Posterior vena cava (tissue), 2 donors: ENCODE measurements around the gene SUGCT. TPM values are rescaled to one million over a fixed set of nuclear protein-coding genes. Genes with fewer than 3 reads are reported as not detected.
"Not testable (repeated sequence)": the region's sequence is repeated elsewhere in the genome, so short reads cannot be mapped to it uniquely, and the experiment has no call there.

Experiments
- DNase-seq: peaks from one replicate; pipeline ENCODE4 v3.0.0-alpha.2; 2020; ENCODE audit warnings: low spot score
- intact Hi-C, 2 donors: fragments of 100-400 bp; cut with DNase I; formaldehyde crosslinking; loops; one replicate each; pipeline versions ENCODE4 v1.14.1 to v1.14.2; 2022 to 2023
- total RNA-seq, 2 donors: library from RNA; stranded (reverse); fragmentation: NEBNext Ultra II Directional; extraction: Animal tissue kit (Norgen Biotek cat#: 25700); gene quantifications; one replicate each; pipeline ENCODE4 v1.2.1, GENCODE V29; 2021
- donor health status: DM: yes; HTN: yes; CAD: no.
- donor health status: DM: yes; HTN: yes; CAD: no.

Gene SUGCT
- total RNA-seq, 2 donors from 2014 or later, result 15.8 to 16.2 TPM

GRCh38 chr7:40133561-40134427, 1.0 kb upstream of the SUGCT start:
- intact Hi-C loops, result no loop called here

GRCh38 chr7:40135317-40135610, 459 bp downstream of the SUGCT start:
- DNase-seq, result no peak
- intact Hi-C loops, result no loop called here

More at GRCh38 chr7:40133561-40134427, 1.0 kb upstream of the SUGCT start:
- DNase-seq, result no peak

GRCh38 chr7:40137563-40137962, 2.8 kb downstream of the SUGCT start:
- intact Hi-C loops, result no loop called here
- DNase-seq, result no peak

- DNase-seq, result no peak
- intact Hi-C loops, result no loop called here
Observed at GRCh38 chr7:40138973-40139372, 4.2 kb downstream of the SUGCT start.

- intact Hi-C loops, DNase-seq: not testable (repeated sequence)
Observed at GRCh38 chr7:40139891-40140290, 5.1 kb downstream of the SUGCT start.

GRCh38 chr7:40141916-40142315, 7.1 kb downstream of the SUGCT start:
- DNase-seq, intact Hi-C loops: not testable (repeated sequence)

GRCh38 chr7:40145596-40146130, 10.9 kb downstream of the SUGCT start:
- DNase-seq, intact Hi-C loops: not testable (repeated sequence)

GRCh38 chr7:40147371-40148246, 12.8 kb downstream of the SUGCT start:
- DNase-seq, result no peak
- intact Hi-C loops, result no loop called here

- intact Hi-C loops, result not testable (repeated sequence)
- peak; percentile 57 for DNase-seq
Observed at GRCh38 chr7:40148247-40148580, 13.4 kb downstream of the SUGCT start.

- no peak for DNase-seq
- intact Hi-C loops, result no loop called here
Observed at GRCh38 chr7:40148671-40149070, 13.9 kb downstream of the SUGCT start.

GRCh38 chr7:40151504-40151903, 16.7 kb downstream of the SUGCT start:
- intact Hi-C loops, result no loop called here
- no peak for DNase-seq

- DNase-seq, result no peak
- intact Hi-C loops, result no loop called here
Observed at GRCh38 chr7:40156988-40157387, 22.2 kb downstream of the SUGCT start.

GRCh38 chr7:40162516-40162915, 27.7 kb downstream of the SUGCT start:
- no peak for DNase-seq
- intact Hi-C loops, result no loop called here

- DNase-seq, result no peak
- intact Hi-C loops, result no loop called here
Observed at GRCh38 chr7:40165216-40165615, 30.4 kb downstream of the SUGCT start.

GRCh38 chr7:40167291-40167690, 32.5 kb downstream of the SUGCT start:
- DNase-seq, result no peak

GRCh38 chr7:40168266-40168665, 33.5 kb downstream of the SUGCT start:
- DNase-seq, intact Hi-C loops: not testable (repeated sequence)

More at GRCh38 chr7:40167291-40167690, 32.5 kb downstream of the SUGCT start:
- intact Hi-C loops, result no loop called here

- intact Hi-C loops, DNase-seq: not testable (repeated sequence)
Observed at GRCh38 chr7:40173121-40173520, 38.3 kb downstream of the SUGCT start.

GRCh38 chr7:40175256-40175655, 40.5 kb downstream of the SUGCT start:
- intact Hi-C loops, DNase-seq: not testable (repeated sequence)

GRCh38 chr7:40175725-40176510, 41.1 kb downstream of the SUGCT start:
- intact Hi-C loops, result no loop called here
- DNase-seq, result no peak
